HL-60 (cell line): ENCODE measurements around the gene TMEM140.

Source experiments
- GABPA ChIP-seq: IDR thresholded peaks from 2 replicates; pipeline ENCODE4 v1.6.1; 2012; ENCODE audit warnings: low read depth
- POLR2AphosphoS5 ChIP-seq: IDR thresholded peaks from 2 replicates; pipeline ENCODE4 v1.6.1; 2012; ENCODE audit warnings: low read depth
- SPI1 ChIP-seq: IDR thresholded peaks from 2 replicates; pipeline ENCODE4 v1.6.1; 2012; ENCODE audit warnings: low read depth, mild to moderate bottlenecking, borderline replicate concordance
- TF ChIP-seq, protein P1 (sequence below): IDR thresholded peaks from one replicate; pipeline ENCODE4 v1.5.1; 2011; ENCODE audit warnings: low read length, control low read depth, inconsistent platforms; ENCODE audit not compliant: insufficient read depth
- TF ChIP-seq, protein P2 (sequence below): IDR thresholded peaks from 2 replicates; pipeline ENCODE4 v1.6.1; 2012; ENCODE audit warnings: low read depth; ENCODE audit not compliant: insufficient replicate concordance

GRCh38 chr7:135193615-135194081 lies 45.8 kb downstream of the TMEM140 start:
- TF ChIP-seq, protein P1, sequence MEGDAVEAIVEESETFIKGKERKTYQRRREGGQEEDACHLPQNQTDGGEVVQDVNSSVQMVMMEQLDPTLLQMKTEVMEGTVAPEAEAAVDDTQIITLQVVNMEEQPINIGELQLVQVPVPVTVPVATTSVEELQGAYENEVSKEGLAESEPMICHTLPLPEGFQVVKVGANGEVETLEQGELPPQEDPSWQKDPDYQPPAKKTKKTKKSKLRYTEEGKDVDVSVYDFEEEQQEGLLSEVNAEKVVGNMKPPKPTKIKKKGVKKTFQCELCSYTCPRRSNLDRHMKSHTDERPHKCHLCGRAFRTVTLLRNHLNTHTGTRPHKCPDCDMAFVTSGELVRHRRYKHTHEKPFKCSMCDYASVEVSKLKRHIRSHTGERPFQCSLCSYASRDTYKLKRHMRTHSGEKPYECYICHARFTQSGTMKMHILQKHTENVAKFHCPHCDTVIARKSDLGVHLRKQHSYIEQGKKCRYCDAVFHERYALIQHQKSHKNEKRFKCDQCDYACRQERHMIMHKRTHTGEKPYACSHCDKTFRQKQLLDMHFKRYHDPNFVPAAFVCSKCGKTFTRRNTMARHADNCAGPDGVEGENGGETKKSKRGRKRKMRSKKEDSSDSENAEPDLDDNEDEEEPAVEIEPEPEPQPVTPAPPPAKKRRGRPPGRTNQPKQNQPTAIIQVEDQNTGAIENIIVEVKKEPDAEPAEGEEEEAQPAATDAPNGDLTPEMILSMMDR, result no peak
- TF ChIP-seq, protein P2, sequence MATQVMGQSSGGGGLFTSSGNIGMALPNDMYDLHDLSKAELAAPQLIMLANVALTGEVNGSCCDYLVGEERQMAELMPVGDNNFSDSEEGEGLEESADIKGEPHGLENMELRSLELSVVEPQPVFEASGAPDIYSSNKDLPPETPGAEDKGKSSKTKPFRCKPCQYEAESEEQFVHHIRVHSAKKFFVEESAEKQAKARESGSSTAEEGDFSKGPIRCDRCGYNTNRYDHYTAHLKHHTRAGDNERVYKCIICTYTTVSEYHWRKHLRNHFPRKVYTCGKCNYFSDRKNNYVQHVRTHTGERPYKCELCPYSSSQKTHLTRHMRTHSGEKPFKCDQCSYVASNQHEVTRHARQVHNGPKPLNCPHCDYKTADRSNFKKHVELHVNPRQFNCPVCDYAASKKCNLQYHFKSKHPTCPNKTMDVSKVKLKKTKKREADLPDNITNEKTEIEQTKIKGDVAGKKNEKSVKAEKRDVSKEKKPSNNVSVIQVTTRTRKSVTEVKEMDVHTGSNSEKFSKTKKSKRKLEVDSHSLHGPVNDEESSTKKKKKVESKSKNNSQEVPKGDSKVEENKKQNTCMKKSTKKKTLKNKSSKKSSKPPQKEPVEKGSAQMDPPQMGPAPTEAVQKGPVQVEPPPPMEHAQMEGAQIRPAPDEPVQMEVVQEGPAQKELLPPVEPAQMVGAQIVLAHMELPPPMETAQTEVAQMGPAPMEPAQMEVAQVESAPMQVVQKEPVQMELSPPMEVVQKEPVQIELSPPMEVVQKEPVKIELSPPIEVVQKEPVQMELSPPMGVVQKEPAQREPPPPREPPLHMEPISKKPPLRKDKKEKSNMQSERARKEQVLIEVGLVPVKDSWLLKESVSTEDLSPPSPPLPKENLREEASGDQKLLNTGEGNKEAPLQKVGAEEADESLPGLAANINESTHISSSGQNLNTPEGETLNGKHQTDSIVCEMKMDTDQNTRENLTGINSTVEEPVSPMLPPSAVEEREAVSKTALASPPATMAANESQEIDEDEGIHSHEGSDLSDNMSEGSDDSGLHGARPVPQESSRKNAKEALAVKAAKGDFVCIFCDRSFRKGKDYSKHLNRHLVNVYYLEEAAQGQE, result no peak
- no peak for TF ChIP-seq POLR2AphosphoS5
- no peak for TF ChIP-seq SPI1
- TF ChIP-seq GABPA, result no peak
